Inferior parietal cortex (tissue), 1 donor: Measurements from ENCODE around the gene ZBTB20.

ENCODE experiments used
- DNase-seq: peaks from one replicate; pipeline ENCODE4 v3.0.0-alpha.2; 2016; ENCODE audit errors: extremely low spot score

Gene ZBTB20

GRCh38 chr3:114674036-114674435 lies 473.1 kb downstream of the ZBTB20 start:
- no peak for DNase-seq

- no peak for DNase-seq
Measured at GRCh38 chr3:114673481-114673880, 473.6 kb downstream of the ZBTB20 start.

- no peak for DNase-seq
Measured at GRCh38 chr3:114672692-114673447, 474.2 kb downstream of the ZBTB20 start.

- no peak for DNase-seq
Measured at GRCh38 chr3:114671741-114672510, 475.2 kb downstream of the ZBTB20 start.

- no peak for DNase-seq
Measured at GRCh38 chr3:114669614-114670013, 477.5 kb downstream of the ZBTB20 start.

- DNase-seq, result no peak
Measured at GRCh38 chr3:114668099-114668498, 479.0 kb downstream of the ZBTB20 start.

- no peak for DNase-seq
Measured at GRCh38 chr3:114666623-114667022, 480.5 kb downstream of the ZBTB20 start.

GRCh38 chr3:114664006-114664405 lies 483.1 kb downstream of the ZBTB20 start:
- DNase-seq, result no peak

GRCh38 chr3:114660808-114661207 lies 486.3 kb downstream of the ZBTB20 start:
- DNase-seq, result no peak

- no peak for DNase-seq
Measured at GRCh38 chr3:114660124-114660523, 487.0 kb downstream of the ZBTB20 start.

GRCh38 chr3:114659109-114660061 lies 487.7 kb downstream of the ZBTB20 start:
- DNase-seq, result no peak

- DNase-seq, result no peak
Measured at GRCh38 chr3:114651555-114651954, 495.5 kb downstream of the ZBTB20 start.

GRCh38 chr3:114650808-114651207 lies 496.3 kb downstream of the ZBTB20 start:
- no peak for DNase-seq

GRCh38 chr3:114649331-114649730 lies 497.8 kb downstream of the ZBTB20 start:
- DNase-seq, result no peak

GRCh38 chr3:114646526-114646925 lies 500.6 kb downstream of the ZBTB20 start:
- no peak for DNase-seq

- DNase-seq, result no peak
Measured at GRCh38 chr3:114645392-114645791, 501.7 kb downstream of the ZBTB20 start.

GRCh38 chr3:114644367-114644766 lies 502.7 kb downstream of the ZBTB20 start:
- no peak for DNase-seq

GRCh38 chr3:114642951-114643741 lies 503.9 kb downstream of the ZBTB20 start:
- DNase-seq, result no peak

GRCh38 chr3:114640126-114640525 lies 507.0 kb downstream of the ZBTB20 start:
- DNase-seq, result no peak

GRCh38 chr3:114639171-114639570 lies 507.9 kb downstream of the ZBTB20 start:
- DNase-seq, result no peak

GRCh38 chr3:114635878-114636277 lies 511.2 kb downstream of the ZBTB20 start:
- no peak for DNase-seq
